HCT116 (cell line): ENCODE measurements around the gene GPC5. TPM values are rescaled to one million over a fixed set of nuclear protein-coding genes. Genes with fewer than 3 reads are reported as not detected.

ENCODE experiments used
- ATAC-seq: fragments of 200-7000 bp; cut with Tn5 transposase; 2 replicates; pipeline ENCODE4 v1.9.1; 2020; ENCODE audit warnings: mild to moderate bottlenecking, moderate library complexity
- BruUV-seq: library from RNA; stranded (reverse); fragments of 400-500 nt; replicated peaks from 2 replicates; lab custom pipeline; 2021; lab: Mats Ljungman, UMichigan
- CTCF ChIA-PET: fragments of 300-600 bp; sonication (Branson Sonifier 250); formaldehyde crosslinking; loops from one replicate; lab custom pipeline; 2021; ENCODE audit warnings: antibody characterized with exemption; lab: Charles Lee
- POLR2A ChIA-PET: fragments of 300-600, 350-600 bp; sonication (Branson Sonifier 250); formaldehyde crosslinking; loops from one replicate; lab custom pipeline; 2021; ENCODE audit warnings: antibody characterized with exemption; lab: Charles Lee
- RAD21 ChIA-PET, 2 experiments: fragments of 300-600 bp; sonication (Branson Sonifier 250); formaldehyde crosslinking; loops; one replicate each; lab custom pipeline; 2023; ENCODE audit warnings: low total read pairs in 2 of 2; ENCODE audit not compliant: uncharacterized antibody in 2 of 2, unreplicated experiment in 2 of 2, low non-redundant PET in 1 of 2; lab: Charles Lee
- DNase-seq: peaks from one replicate; pipeline ENCODE4 v3.0.0-alpha.2; 2010; ENCODE audit warnings: low read depth, low spot score
- H2AFZ ChIP-seq: fragments of 200-600 bp; shearing (Covaris generic), sonication (generic); 2 replicates; pipeline ENCODE4 v1.6.1; 2017; ENCODE audit warnings: low read depth, mixed run types, mixed read lengths, antibody characterized with exemption, low read length; ENCODE audit not compliant: poor library complexity, severe bottlenecking
- H3K27ac ChIP-seq: 2 replicates; pipeline ENCODE4 v1.5.1; 2012; ENCODE audit warnings: low read depth, low read length
- H3K27me3 ChIP-seq: fragments of 200-600 bp; sonication (generic); 2 replicates; pipeline ENCODE4 v1.6.1; 2016; ENCODE audit warnings: mixed run types, low read length, mixed read lengths; ENCODE audit not compliant: insufficient read depth
- H3K36me3 ChIP-seq, 2 experiments: fragments of 200-500 bp in 1 of 2; fragments of 200-600 bp in 1 of 2; sonication (Bioruptor generic) in 1 of 2; sonication (generic) in 1 of 2; 2 replicates each; pipeline versions ENCODE4 v1.5.1 to v1.6.1; 2014 to 2016; ENCODE audit warnings: low read length in 2 of 2, inconsistent platforms in 1 of 2, mixed read lengths in 1 of 2, mixed run types in 1 of 2; ENCODE audit not compliant: insufficient read depth in 2 of 2, control insufficient read depth in 1 of 2
- H3K4me1 ChIP-seq, 2 experiments: fragments of 200-600 bp in 1 of 2; sonication (generic) in 1 of 2; 2 replicates each; pipeline versions ENCODE4 v1.5.1 to v1.6.1; 2012 to 2017; ENCODE audit warnings: low read length in 2 of 2, inconsistent platforms in 1 of 2, mild to moderate bottlenecking in 1 of 2, mixed read lengths in 1 of 2, mixed run types in 1 of 2, moderate library complexity in 1 of 2; ENCODE audit not compliant: insufficient read depth in 2 of 2, control insufficient read depth in 1 of 2
- H3K4me2 ChIP-seq: fragments of 200-600 bp; sonication (generic); 2 replicates; pipeline ENCODE4 v1.6.1; 2017; ENCODE audit warnings: mixed run types, low read length, mixed read lengths
- H3K4me3 ChIP-seq, 2 experiments: fragments of 200-600 bp in 1 of 2; sonication (generic) in 1 of 2; replicated peaks in 1 of 2; 2 replicates each; pipeline ENCODE4 v1.5.1; 2011 to 2016; ENCODE audit warnings: low read length in 2 of 2, control low read depth in 1 of 2, low read depth in 1 of 2, mild to moderate bottlenecking in 1 of 2, mixed read lengths in 1 of 2, mixed run types in 1 of 2
- H3K79me2 ChIP-seq: fragments of 200-600 bp; sonication (generic); 2 replicates; pipeline ENCODE4 v1.6.1; 2017; ENCODE audit warnings: mild to moderate bottlenecking, mixed run types, low read length, moderate library complexity, mixed read lengths; ENCODE audit not compliant: insufficient read depth
- H3K9ac ChIP-seq: fragments of 200-600 bp; sonication (generic); 2 replicates; pipeline ENCODE4 v1.6.1; 2016; ENCODE audit warnings: low read length, mixed read lengths
- H3K9me2 ChIP-seq: fragments of 200-600 bp; sonication (generic), shearing (Covaris generic); 2 replicates; pipeline ENCODE4 v1.6.1; 2017; ENCODE audit warnings: mixed run types, mild to moderate bottlenecking, moderate library complexity; ENCODE audit not compliant: insufficient read depth
- H3K9me3 ChIP-seq, 2 experiments: fragments of 200-500 bp in 1 of 2; fragments of 200-600 bp in 1 of 2; sonication (Bioruptor generic) in 1 of 2; sonication (generic) in 1 of 2; 2 replicates each; pipeline ENCODE4 v1.6.1; 2014 to 2017; ENCODE audit warnings: low read length in 2 of 2, mixed read lengths in 2 of 2, inconsistent platforms in 1 of 2, low read depth in 1 of 2, mild to moderate bottlenecking in 1 of 2, mixed run types in 1 of 2, moderate library complexity in 1 of 2; ENCODE audit not compliant: control insufficient read depth in 1 of 2, insufficient read depth in 1 of 2
- H4K20me1 ChIP-seq: fragments of 200-600 bp; sonication (generic), shearing (Covaris generic); 2 replicates; pipeline ENCODE4 v1.6.1; 2017; ENCODE audit warnings: mixed run types, mild to moderate bottlenecking, moderate library complexity; ENCODE audit not compliant: insufficient read depth
- JUND ChIP-seq: IDR thresholded peaks from 2 replicates; pipeline ENCODE4 v1.6.1; 2012
- REST ChIP-seq: IDR thresholded peaks from 2 replicates; pipeline ENCODE4 v1.6.1; 2012; ENCODE audit warnings: low read depth
- intact Hi-C: fragments of 100-400 bp; cut with micrococcal nuclease; formaldehyde crosslinking; loops from 2 replicates; pipeline ENCODE4 v1.10.0; 2022
- total RNA-seq: library from RNA; stranded (reverse); gene quantifications from one replicate; pipeline ENCODE4 v1.2.1, GENCODE V29; 2021; ENCODE audit not compliant: unreplicated experiment

GPC5 gene
- total RNA-seq, 1 experiment from 2014 or later, result not detected

DNA sequence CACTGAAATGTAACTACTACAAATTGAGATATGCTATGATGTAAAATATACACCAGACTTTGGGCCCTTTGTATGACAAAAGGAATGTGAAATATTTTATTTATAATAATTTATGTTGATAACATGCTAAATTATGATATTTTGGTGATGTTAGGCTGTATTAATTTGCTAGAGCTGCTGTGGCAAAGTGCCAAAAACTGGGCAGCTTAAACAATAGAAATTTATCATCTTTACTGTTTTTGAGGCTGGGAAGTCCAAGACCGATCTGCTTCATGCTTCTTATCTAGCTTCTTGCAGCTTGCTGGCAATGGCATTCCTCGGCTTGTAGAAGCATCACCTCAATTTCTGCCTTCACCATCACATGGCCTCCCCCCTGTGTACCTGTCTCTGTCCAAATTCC, 245.0 kb downstream of the GPC5 start:
- POLR2A ChIA-PET, result no interaction called here

More for the DNA sequence above, 245.0 kb downstream of the GPC5 start:
- H3K36me3 ChIP-seq, result no peaks in the 10 kb centered on the region
- H3K4me3 ChIP-seq, result no peak overlapping the region
- no TSS peak for BruUV-seq
- H3K27ac ChIP-seq, result no peak overlapping the region
- H3K9ac ChIP-seq, result no peak overlapping the region
- H3K9me2 ChIP-seq, result no peaks in the 10 kb centered on the region
- no peak overlapping the region for H2AFZ ChIP-seq
- no peaks in the 10 kb centered on the region for H4K20me1 ChIP-seq
- ChIA-PET RAD21 (no interaction called here), CTCF (no interaction called here)
- intact Hi-C loops, result no loop called here
- no peaks in the 10 kb centered on the region for H3K79me2 ChIP-seq
- peaks cover 9 to 14% of the 10 kb centered on the region in 2 experiments; a peak in 2 of 4 replicates for H3K9me3 ChIP-seq
- no peak overlapping the region for H3K4me2 ChIP-seq
- H3K4me1 ChIP-seq, result no peaks in the 10 kb centered on the region
- DNase-seq (no peak), ATAC-seq (no peak)
- TF ChIP-seq JUND (no peak), REST (no peak)
- no peaks in the 10 kb centered on the region for H3K27me3 ChIP-seq
